K562 (cell line): ENCODE measurements around the gene DOCK4. TPM values are rescaled to one million over a fixed set of nuclear protein-coding genes. Genes with fewer than 3 reads are reported as not detected.

Experiments
- ATAC-seq: fragments of 200-7000 bp; cut with Tn5 transposase; 3 replicates; pipeline ENCODE4 v1.9.1; 2020; ENCODE audit warnings: moderate library complexity
- BruUV-seq: library from RNA; stranded (reverse); fragments of 400-500 nt; replicated peaks from 2 replicates; lab custom pipeline; 2021; lab: Mats Ljungman, UMichigan
- CTCF ChIA-PET: fragments of 300-600 bp; formaldehyde crosslinking; extraction: SDS; loops from one replicate; lab custom pipeline; 2021; ENCODE audit warnings: low intra/inter-chr PET ratio; lab: Yijun Ruan, JAX
- POLR2A ChIA-PET: fragments of 300-600, 350-650 bp; sonication (Branson Sonifier 250); formaldehyde crosslinking; extraction: SDS; loops from one replicate; lab custom pipeline; 2021; ENCODE audit warnings: antibody characterized with exemption, inconsistent platforms; lab: Yijun Ruan, JAX
- DNase-seq, 4 experiments: peaks; one replicate each; pipeline versions ENCODE4 v3.0.0 to v3.0.0-alpha.2; 2011 to 2018; ENCODE audit warnings: low spot score in 3 of 4, mixed read lengths in 3 of 4; ENCODE audit errors: extremely low read depth in 1 of 4
- FAIRE-seq: peaks from 2 replicates; lab custom pipeline; 2011; peaks lifted over from hg19 to GRCh38; lab: Jason Lieb, UNC
- H2AFZ ChIP-seq: 2 replicates; pipeline ENCODE4 v1.6.0; 2011; ENCODE audit warnings: low read depth, low read length, control low read depth, inconsistent platforms
- H3K27ac ChIP-seq: fragments of 200-600 bp; 3 replicates; pipeline ENCODE4 v1.8.0; 2011; ENCODE audit warnings: low read depth, mild to moderate bottlenecking, control low read depth, inconsistent platforms, low read length, moderate library complexity, mixed read lengths; ENCODE audit errors: extremely low read depth
- H3K27me3 ChIP-seq, 2 experiments: fragments of 300-600 bp in 1 of 2; 2 replicates in 1 of 2; 3 replicates in 1 of 2; pipeline versions ENCODE4 v1.6.0 to v1.8.0; 2011; ENCODE audit warnings: inconsistent platforms in 2 of 2, low read length in 2 of 2, mild to moderate bottlenecking in 1 of 2, mixed read lengths in 1 of 2, moderate library complexity in 1 of 2; ENCODE audit not compliant: control insufficient read depth in 2 of 2, insufficient read depth in 2 of 2
- H3K36me3 ChIP-seq: fragments of 300-600 bp; 3 replicates; pipeline ENCODE4 v1.8.0; 2011; ENCODE audit warnings: mild to moderate bottlenecking, low read length, inconsistent platforms; ENCODE audit not compliant: control insufficient read depth, insufficient read depth
- H3K4me1 ChIP-seq, 2 experiments: fragments of 200-600 bp in 1 of 2; replicated peaks in 1 of 2; 2 replicates in 1 of 2; 3 replicates in 1 of 2; pipeline versions ENCODE4 v1.5.1 to v1.8.0; 2011; ENCODE audit warnings: inconsistent platforms in 2 of 2, low read length in 2 of 2, mild to moderate bottlenecking in 1 of 2, mixed read lengths in 1 of 2, moderate library complexity in 1 of 2; ENCODE audit not compliant: control insufficient read depth in 2 of 2, insufficient read depth in 2 of 2
- H3K4me2 ChIP-seq: 2 replicates; pipeline ENCODE4 v1.6.1; 2011; ENCODE audit warnings: low read length, control low read depth, inconsistent platforms, mixed read lengths; ENCODE audit not compliant: insufficient read depth
- H3K4me3 ChIP-seq: fragments of 200-600 bp; sonication (generic), shearing (Covaris generic); 2 replicates; pipeline ENCODE4 v1.5.1; 2016; ENCODE audit warnings: control low read depth, inconsistent platforms
- H3K79me2 ChIP-seq: fragments of 200-600 bp; 3 replicates; pipeline ENCODE4 v1.8.0; 2011; ENCODE audit warnings: low read length, inconsistent platforms; ENCODE audit not compliant: control insufficient read depth, insufficient read depth
- H3K9ac ChIP-seq, 2 experiments: 2 replicates each; pipeline versions ENCODE4 v1.6.0 to v1.6.1; 2011; ENCODE audit warnings: low read depth in 2 of 2, low read length in 2 of 2, control low read depth in 1 of 2, inconsistent platforms in 1 of 2, mild to moderate bottlenecking in 1 of 2, mixed read lengths in 1 of 2; ENCODE audit not compliant: insufficient read depth in 1 of 2
- H3K9me1 ChIP-seq: one replicate; pipeline ENCODE4 v1.6.0; 2011; ENCODE audit warnings: inconsistent platforms, mild to moderate bottlenecking, low read length, moderate library complexity; ENCODE audit not compliant: control insufficient read depth, insufficient read depth
- H3K9me3 ChIP-seq: replicated peaks from 2 replicates; pipeline ENCODE4 v1.5.1; 2011; ENCODE audit warnings: low read depth, low read length, inconsistent platforms; ENCODE audit not compliant: control insufficient read depth, insufficient read depth
- H4K20me1 ChIP-seq: replicated peaks from 2 replicates; pipeline ENCODE4 v1.6.1; 2011; ENCODE audit warnings: low read length, inconsistent platforms, mixed read lengths; ENCODE audit not compliant: control insufficient read depth, insufficient read depth
- CCAR2 ChIP-seq: fragments of 200-400 bp; formaldehyde crosslinking; IDR thresholded peaks from 2 replicates; pipeline ENCODE4 v1.6.1; 2017; ENCODE audit warnings: mild to moderate bottlenecking, low read depth, low read length
- DMBX1 ChIP-seq: fragments of 250-450 bp; sonication (Bioruptor Pico); IDR thresholded peaks from 2 replicates; pipeline ENCODE4 v1.8.0; 2022; ENCODE audit warnings: inconsistent platforms, mild to moderate bottlenecking, moderate library complexity, borderline replicate concordance
- NFATC3 ChIP-seq: fragments of 450-650 bp; IDR thresholded peaks from 2 replicates; pipeline ENCODE4 v1.6.1; 2017; ENCODE audit warnings: mild to moderate bottlenecking
- TOE1 ChIP-seq, 2 experiments: fragments of 450-650 bp in 1 of 2; sonication (generic) in 1 of 2; formaldehyde crosslinking in 1 of 2; IDR thresholded peaks; 2 replicates each; pipeline versions ENCODE4 v1.7.1 to v1.8.0; 2016 to 2022; ENCODE audit warnings: borderline replicate concordance in 2 of 2, mild to moderate bottlenecking in 2 of 2, antibody characterized with exemption in 1 of 2, inconsistent platforms in 1 of 2, low read depth in 1 of 2, missing genetic modification reagents in 1 of 2, moderate library complexity in 1 of 2
- YBX1 ChIP-seq: fragments of 450-650 bp; IDR thresholded peaks from 2 replicates; pipeline ENCODE4 v1.7.1; 2016; ENCODE audit warnings: mild to moderate bottlenecking
- WGBS: fragments of 100-300 bp; shearing (Covaris generic); methylation state at CpG from one replicate; pipeline ENCODE4 v1.1.6; 2016; ENCODE audit warnings: low coverage, mixed read lengths; ENCODE audit not compliant: insufficient coverage; ENCODE audit errors: missing lambda C conversion rate; 5-methylcytosine and 5-hydroxymethylcytosine counted together
- in situ Hi-C: fragments of 300-500 bp; cut with MboI; formaldehyde crosslinking; loops from 4 replicates; pipeline ENCODE4 v1.15.0; 2018; ENCODE audit warnings: inconsistent platforms, mixed read lengths
- intact Hi-C: fragments of 100-400 bp; cut with micrococcal nuclease; formaldehyde crosslinking; loops from 2 replicates; pipeline ENCODE4 v1.14.2; 2022
- polyA plus RNA-seq, 8 experiments: library from polyadenylated mRNA; depleted of rRNA in 4 of 8; stranded (reverse) in 5 of 8; unstranded in 3 of 8; fragments of >200 nt; fragmentation: Nextera tagmentation in 2 of 8; fragmentation: Illumina TruSeq in 1 of 8; extraction: Ambion mirVana in 2 of 8; extraction: Trizol in 1 of 8; gene quantifications; 2 replicates each; pipeline versions ENCODE4 v1.2.1 to v1.2.3, GENCODE V29; 2011 to 2014; ENCODE audit warnings: inconsistent platforms in 1 of 8, missing spikeins in 1 of 8
- total RNA-seq, 7 experiments: library from RNA; depleted of rRNA in 6 of 7; stranded (reverse); fragments of >200 nt in 6 of 7; fragmentation: Illumina TruSeq in 2 of 7; extraction: Trizol in 2 of 7; gene quantifications; 2 replicates each; pipeline versions ENCODE4 v1.2.1 to v1.2.3, GENCODE V29; 2011 to 2021; ENCODE audit warnings: low replicate concordance in 1 of 7
- TF ChIP-seq, protein P1 (sequence below): fragments of 250-450 bp; sonication (Bioruptor Pico); IDR thresholded peaks from 2 replicates; pipeline ENCODE4 v1.8.0; 2022; ENCODE audit warnings: inconsistent platforms, mild to moderate bottlenecking, moderate library complexity, borderline replicate concordance

DOCK4 gene
- total and polyA plus RNA-seq, 9 of the 15 experiments (the other 6 are each of a cell fraction or from before 2014, with no cell fraction given), result 0.42 to 5.7 (median 2.3) TPM

DNA sequence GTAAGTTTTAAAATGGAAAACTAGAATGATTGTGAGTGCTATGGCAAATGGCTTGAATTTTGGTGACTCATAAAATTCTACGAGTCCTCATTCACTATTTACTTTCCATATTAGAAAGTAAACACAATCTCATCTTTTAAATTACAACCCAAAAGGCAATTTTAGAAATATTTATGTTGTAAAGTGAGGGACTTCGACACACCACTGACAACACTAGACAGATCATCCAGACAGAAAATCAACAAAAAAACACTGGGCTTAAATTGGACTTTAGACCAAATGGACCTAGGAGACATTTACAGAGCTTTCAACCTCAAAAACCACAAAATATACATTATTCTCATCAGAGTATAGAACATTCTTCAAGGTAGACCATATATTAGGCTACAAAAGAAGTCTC, 30.4 kb upstream of the DOCK4 start:
- no peaks in the 10 kb centered on the region for H3K4me1 ChIP-seq
- no peaks in the 10 kb centered on the region for H3K36me3 ChIP-seq
- CTCF ChIA-PET, result no interaction called here
- H4K20me1 ChIP-seq, result no peaks in the 10 kb centered on the region
- H3K79me2 ChIP-seq, result no peaks in the 10 kb centered on the region
- no TSS peak for BruUV-seq
- no peak for ATAC-seq
- WGBS, result 33% methylated on average over 2 of the region's 2 CpGs
- H3K4me2 ChIP-seq, result no peak overlapping the region
- intact Hi-C loops (no loop called here), in situ Hi-C loops (no loop called here)
- no peak for DNase-seq
- H3K9ac ChIP-seq, result no peak overlapping the region
- POLR2A ChIA-PET, result no interaction called here
- FAIRE-seq, result no peak
- H3K9me3 ChIP-seq, result no peaks in the 10 kb centered on the region
- no peak overlapping the region for H3K4me3 ChIP-seq
- H2AFZ ChIP-seq, result no peak overlapping the region
- H3K9me1 ChIP-seq, result no peaks in the 10 kb centered on the region
- H3K27ac ChIP-seq, result no peak overlapping the region
- TF ChIP-seq CCAR2, result no peak
- TF ChIP-seq, protein P1, sequence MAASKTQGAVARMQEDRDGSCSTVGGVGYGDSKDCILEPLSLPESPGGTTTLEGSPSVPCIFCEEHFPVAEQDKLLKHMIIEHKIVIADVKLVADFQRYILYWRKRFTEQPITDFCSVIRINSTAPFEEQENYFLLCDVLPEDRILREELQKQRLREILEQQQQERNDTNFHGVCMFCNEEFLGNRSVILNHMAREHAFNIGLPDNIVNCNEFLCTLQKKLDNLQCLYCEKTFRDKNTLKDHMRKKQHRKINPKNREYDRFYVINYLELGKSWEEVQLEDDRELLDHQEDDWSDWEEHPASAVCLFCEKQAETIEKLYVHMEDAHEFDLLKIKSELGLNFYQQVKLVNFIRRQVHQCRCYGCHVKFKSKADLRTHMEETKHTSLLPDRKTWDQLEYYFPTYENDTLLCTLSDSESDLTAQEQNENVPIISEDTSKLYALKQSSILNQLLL, result 0 out of 2 replicates have a peak, but pooled peaks have one; percentile 3
- TF ChIP-seq YBX1, result no peak
- TF ChIP-seq TOE1 (IDR thresholded peaks at IDR 0.05; ENCODE audit: borderline replicate concordance), result no peak
- no peak for TF ChIP-seq TOE1 (CRISPR knock-in tag; IDR thresholded peaks at IDR 0.05; ENCODE audit: borderline replicate concordance, low read depth)
- no peak for TF ChIP-seq DMBX1 (CRISPR knock-in tag)
- TF ChIP-seq NFATC3, result no peak
- TF ChIP-seq, all 486 proteins: peak for 1
- H3K27me3 ChIP-seq, result no peaks in the 10 kb centered on the region
